DND-41 (cell line): ENCODE measurements around the gene POC1A.

Experiments used
- ATAC-seq: fragments of 200-7000 bp; cut with Tn5 transposase; 3 replicates; pipeline ENCODE4 v1.9.1; 2021; ENCODE audit warnings: low read depth; ENCODE audit not compliant: insufficient read depth
- DNase-seq: peaks from one replicate; pipeline ENCODE4 v3.0.0-alpha.2; 2020
- H2AFZ ChIP-seq: 2 replicates; pipeline ENCODE4 v1.6.0; 2012; ENCODE audit warnings: low read depth, low read length
- H3K27ac ChIP-seq: 2 replicates; pipeline ENCODE4 v1.5.1; 2012; ENCODE audit warnings: low read length, inconsistent platforms
- H3K27me3 ChIP-seq: fragments of 200-600 bp; sonication (generic); 2 replicates; pipeline ENCODE4 v1.6.0; 2012; ENCODE audit warnings: low read length, mild to moderate bottlenecking, inconsistent platforms; ENCODE audit not compliant: insufficient read depth, poor library complexity
- H3K36me3 ChIP-seq: 2 replicates; pipeline ENCODE4 v1.5.1; 2012; ENCODE audit warnings: low read length, inconsistent platforms; ENCODE audit not compliant: insufficient read depth
- H3K4me1 ChIP-seq: 2 replicates; pipeline ENCODE4 v1.5.1; 2012; ENCODE audit warnings: mild to moderate bottlenecking, low read length; ENCODE audit not compliant: insufficient read depth
- H3K4me2 ChIP-seq: 2 replicates; pipeline ENCODE4 v1.6.0; 2012; ENCODE audit warnings: mild to moderate bottlenecking, moderate library complexity, low read length, inconsistent platforms; ENCODE audit not compliant: insufficient read depth
- H3K4me3 ChIP-seq, 2 experiments: fragments of 200-600 bp in 1 of 2; shearing (Covaris generic) in 1 of 2; 2 replicates each; pipeline ENCODE4 v1.5.1; 2012 to 2016; ENCODE audit warnings: inconsistent platforms in 2 of 2, low read length in 2 of 2, mild to moderate bottlenecking in 2 of 2, low read depth in 1 of 2, moderate library complexity in 1 of 2
- H3K79me2 ChIP-seq: 2 replicates; pipeline ENCODE4 v1.6.0; 2012; ENCODE audit warnings: low read length, inconsistent platforms; ENCODE audit not compliant: insufficient read depth
- H3K9ac ChIP-seq: 2 replicates; pipeline ENCODE4 v1.6.0; 2012; ENCODE audit warnings: low read depth, mild to moderate bottlenecking, inconsistent platforms, low read length, moderate library complexity
- H3K9me3 ChIP-seq: 2 replicates; pipeline ENCODE4 v1.5.1; 2012; ENCODE audit warnings: low read length, moderate library complexity, mild to moderate bottlenecking, inconsistent platforms; ENCODE audit not compliant: insufficient read depth, severe bottlenecking
- H4K20me1 ChIP-seq: 2 replicates; pipeline ENCODE4 v1.6.0; 2012; ENCODE audit warnings: low read length; ENCODE audit not compliant: insufficient read depth
- CTCF ChIP-seq: IDR thresholded peaks from 2 replicates; pipeline ENCODE4 v1.5.1; 2012; ENCODE audit warnings: borderline replicate concordance, low read length, moderate library complexity, mild to moderate bottlenecking; ENCODE audit not compliant: poor library complexity, severe bottlenecking; ENCODE audit errors: extremely low read depth
- EZH2 ChIP-seq: IDR thresholded peaks from 3 replicates; pipeline ENCODE4 v1.6.1; 2012; ENCODE audit warnings: borderline replicate concordance, low read depth, mild to moderate bottlenecking, moderate library complexity, low read length, inconsistent platforms; ENCODE audit not compliant: severe bottlenecking

The POC1A gene

DNA sequence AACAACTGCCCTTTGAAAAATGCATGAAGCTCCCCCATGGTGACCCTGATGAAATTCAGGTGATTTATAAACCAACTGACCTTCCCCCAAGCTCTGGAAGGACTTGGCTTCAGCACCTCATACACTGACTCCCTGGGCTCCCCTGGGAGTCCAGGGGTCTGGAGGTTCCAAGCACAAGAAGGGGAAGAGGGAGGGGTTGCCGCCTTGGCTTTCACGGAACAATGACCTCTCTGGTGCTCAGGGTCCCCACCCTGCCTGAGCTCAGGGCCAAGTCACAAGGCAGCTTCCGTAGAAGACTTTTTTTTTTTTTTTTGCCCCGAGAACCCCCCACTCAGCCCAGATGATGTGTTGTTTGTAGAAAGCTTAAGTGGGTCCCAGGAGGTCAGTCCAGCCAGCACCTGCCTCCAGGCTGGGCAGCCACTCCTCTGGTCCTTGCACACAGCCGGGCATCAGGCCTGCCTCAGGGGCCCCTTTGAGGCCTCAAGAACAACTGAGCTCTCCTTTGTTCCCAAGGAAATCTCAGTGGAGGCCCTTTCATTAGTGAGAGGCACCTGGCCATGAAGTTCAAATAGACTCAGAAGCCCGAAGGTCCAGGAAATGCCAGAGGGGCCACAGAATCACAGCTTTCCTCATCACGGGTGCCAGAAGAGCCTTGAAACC, 29.7 kb upstream of the POC1A start:
- no peak for TF ChIP-seq EZH2
- TF ChIP-seq CTCF = no peak
- no peak overlapping the region for H3K4me3 ChIP-seq
- H3K9ac ChIP-seq = no peak overlapping the region
- H3K4me2 ChIP-seq = no peak overlapping the region
- no peaks in the 10 kb centered on the region for H3K4me1 ChIP-seq
- H3K36me3 ChIP-seq = no peaks in the 10 kb centered on the region
- no peak overlapping the region for H2AFZ ChIP-seq
- DNase-seq (no peak), ATAC-seq (no peak)
- no peaks in the 10 kb centered on the region for H4K20me1 ChIP-seq
- H3K27me3 ChIP-seq = no peaks in the 10 kb centered on the region
- no peaks in the 10 kb centered on the region for H3K9me3 ChIP-seq
- H3K27ac ChIP-seq = no peak overlapping the region
- H3K79me2 ChIP-seq = no peaks in the 10 kb centered on the region

- DNase-seq (no peak), ATAC-seq (no peak)
- Histone ChIP-seq H4K20me1 (no peaks in the 10 kb centered on the region), H3K4me3 (no peak overlapping the region), H3K27ac (no peak overlapping the region), H3K4me2 (no peak overlapping the region), H3K36me3 (no peaks in the 10 kb centered on the region), H2AFZ (no peak overlapping the region), H3K9me3 (no peaks in the 10 kb centered on the region), H3K9ac (no peak overlapping the region), H3K79me2 (no peaks in the 10 kb centered on the region), H3K27me3 (no peaks in the 10 kb centered on the region), H3K4me1 (no peaks in the 10 kb centered on the region)
- TF ChIP-seq EZH2 (no peak), CTCF (no peak)
Observed at GRCh38 chr3:52182691-52183090, 28.5 kb upstream of the POC1A start.

DNA sequence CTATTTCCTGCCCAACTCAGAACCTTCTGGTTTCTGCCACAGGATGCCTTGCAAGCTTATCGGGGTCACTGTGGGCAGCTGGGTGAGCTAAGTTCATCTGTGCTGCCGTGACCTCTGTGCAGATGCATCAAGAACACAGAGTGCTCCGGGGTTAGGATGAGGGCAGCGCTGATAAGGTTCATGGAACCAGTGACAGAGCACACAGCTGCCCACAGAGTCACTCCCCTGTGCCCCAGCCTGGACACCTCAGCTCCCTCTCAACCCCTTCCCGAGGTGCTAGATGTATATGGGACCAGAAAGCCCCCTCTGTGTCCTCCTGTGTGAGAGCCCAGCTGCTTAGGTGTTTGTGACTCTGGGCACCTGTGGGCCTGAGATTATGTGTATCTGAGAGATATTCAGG, 28.0 kb upstream of the POC1A start:
- ATAC-seq = no peak
- H2AFZ ChIP-seq = no peak overlapping the region
- no peak for DNase-seq

More for the DNA sequence above, 28.0 kb upstream of the POC1A start:
- Histone ChIP-seq H3K4me3 (no peak overlapping the region), H3K9ac (no peak overlapping the region), H3K4me2 (no peak overlapping the region), H3K9me3 (no peaks in the 10 kb centered on the region), H3K79me2 (no peaks in the 10 kb centered on the region), H3K27ac (no peak overlapping the region), H4K20me1 (no peaks in the 10 kb centered on the region), H3K36me3 (no peaks in the 10 kb centered on the region), H3K4me1 (no peaks in the 10 kb centered on the region), H3K27me3 (no peaks in the 10 kb centered on the region)
- no peak for TF ChIP-seq EZH2
- no peak for TF ChIP-seq CTCF
